Dendritic cell treated with granulocyte-macrophage colony-stimulating factor and Interleukin-4, amounts not matched to agents 40 ng/mL and 50 ng/mL, for 4 days (primary cell): ENCODE measurements around the gene BOC.

Experiments
- H3K27ac Mint-ChIP-seq: one replicate; pipeline ENCODE4 v1.8.0; 2022; ENCODE audit warnings: mild to moderate bottlenecking, mixed read lengths
- H3K27me3 Mint-ChIP-seq: one replicate; pipeline ENCODE4 v1.8.0; 2022; ENCODE audit warnings: mild to moderate bottlenecking, mixed read lengths
- H3K36me3 Mint-ChIP-seq: one replicate; pipeline ENCODE4 v1.8.0; 2022; ENCODE audit warnings: low read depth, mixed read lengths
- H3K4me1 Mint-ChIP-seq: one replicate; pipeline ENCODE4 v1.8.0; 2022; ENCODE audit warnings: low read depth, mixed read lengths
- H3K4me3 Mint-ChIP-seq: one replicate; pipeline ENCODE4 v1.8.0; 2022; ENCODE audit warnings: mild to moderate bottlenecking, moderate library complexity, mixed read lengths
- H3K9me3 Mint-ChIP-seq: one replicate; pipeline ENCODE4 v1.8.0; 2022; ENCODE audit warnings: mixed read lengths
- intact Hi-C: fragments of 100-400 bp; cut with micrococcal nuclease; formaldehyde crosslinking; loops from one replicate; pipeline ENCODE4 v1.15.0; 2022

Gene BOC

GRCh38 chr3:113241292-113242095 lies 30.1 kb downstream of the BOC start:
- intact Hi-C loops, result no loop called here
- Mint-ChIP-seq H3K4me3 (no peak overlapping the region), H3K9me3 (no peaks in the 10 kb centered on the region), H3K36me3 (no peaks in the 10 kb centered on the region), H3K27ac (peak overlapping the region; percentile 11), H3K27me3 (peaks cover 15% of the 10 kb centered on the region), H3K4me1 (peaks cover 20% of the 10 kb centered on the region)

- peaks cover 25% of the 10 kb centered on the region for H3K4me1 Mint-ChIP-seq
- no peak overlapping the region for H3K4me3 Mint-ChIP-seq
- H3K27ac Mint-ChIP-seq, result no peak overlapping the region
- H3K27me3 Mint-ChIP-seq, result peaks cover 14% of the 10 kb centered on the region
- H3K36me3 Mint-ChIP-seq, result no peaks in the 10 kb centered on the region
- H3K9me3 Mint-ChIP-seq, result no peaks in the 10 kb centered on the region
- intact Hi-C loops, result no loop called here
Measured at GRCh38 chr3:113242096-113242581, 30.8 kb downstream of the BOC start.

- Mint-ChIP-seq H3K36me3 (no peaks in the 10 kb centered on the region), H3K4me1 (peaks cover 32% of the 10 kb centered on the region), H3K9me3 (no peaks in the 10 kb centered on the region), H3K4me3 (no peak overlapping the region), H3K27ac (no peak overlapping the region), H3K27me3 (peaks cover 9% of the 10 kb centered on the region)
- intact Hi-C loops, result no loop called here
Measured at GRCh38 chr3:113243071-113243470, 31.7 kb downstream of the BOC start.

GRCh38 chr3:113243846-113244245 lies 32.5 kb downstream of the BOC start:
- Mint-ChIP-seq H3K27me3 (peaks cover 9% of the 10 kb centered on the region), H3K4me1 (peaks cover 32% of the 10 kb centered on the region), H3K9me3 (no peaks in the 10 kb centered on the region), H3K27ac (no peak overlapping the region), H3K36me3 (no peaks in the 10 kb centered on the region), H3K4me3 (no peak overlapping the region)
- intact Hi-C loops, result no loop called here

GRCh38 chr3:113245761-113246161 lies 34.4 kb downstream of the BOC start:
- Mint-ChIP-seq H3K9me3 (no peaks in the 10 kb centered on the region), H3K4me3 (no peak overlapping the region), H3K4me1 (peaks cover 32% of the 10 kb centered on the region), H3K27me3 (peaks cover 5% of the 10 kb centered on the region), H3K27ac (no peak overlapping the region), H3K36me3 (no peaks in the 10 kb centered on the region)
- intact Hi-C loops, result no loop called here

- Mint-ChIP-seq H3K36me3 (no peaks in the 10 kb centered on the region), H3K4me3 (no peak overlapping the region), H3K27ac (no peak overlapping the region), H3K4me1 (peaks cover 20% of the 10 kb centered on the region), H3K9me3 (no peaks in the 10 kb centered on the region), H3K27me3 (no peaks in the 10 kb centered on the region)
- intact Hi-C loops, result no loop called here
Measured at GRCh38 chr3:113247068-113247467, 35.7 kb downstream of the BOC start.

GRCh38 chr3:113247675-113248458 lies 36.5 kb downstream of the BOC start:
- Mint-ChIP-seq H3K4me3 (no peak overlapping the region), H3K9me3 (no peaks in the 10 kb centered on the region), H3K36me3 (no peaks in the 10 kb centered on the region), H3K4me1 (peaks cover 12% of the 10 kb centered on the region), H3K27ac (no peak overlapping the region), H3K27me3 (no peaks in the 10 kb centered on the region)
- intact Hi-C loops, result no loop called here

- H3K4me3 Mint-ChIP-seq, result no peak overlapping the region
- H3K9me3 Mint-ChIP-seq, result no peaks in the 10 kb centered on the region
- H3K36me3 Mint-ChIP-seq, result no peaks in the 10 kb centered on the region
- no peak overlapping the region for H3K27ac Mint-ChIP-seq
- intact Hi-C loops, result no loop called here
- peaks cover 19% of the 10 kb centered on the region for H3K4me1 Mint-ChIP-seq
- no peaks in the 10 kb centered on the region for H3K27me3 Mint-ChIP-seq
Measured at GRCh38 chr3:113249111-113249510, 37.8 kb downstream of the BOC start.

- no peak overlapping the region for H3K27ac Mint-ChIP-seq
- intact Hi-C loops, result no loop called here
- H3K27me3 Mint-ChIP-seq, result no peaks in the 10 kb centered on the region
- H3K9me3 Mint-ChIP-seq, result no peaks in the 10 kb centered on the region
- H3K4me1 Mint-ChIP-seq, result peaks cover 24% of the 10 kb centered on the region
- no peak overlapping the region for H3K4me3 Mint-ChIP-seq
- no peaks in the 10 kb centered on the region for H3K36me3 Mint-ChIP-seq
Measured at GRCh38 chr3:113249601-113250000, 38.2 kb downstream of the BOC start.

- Mint-ChIP-seq H3K27me3 (no peaks in the 10 kb centered on the region), H3K36me3 (no peaks in the 10 kb centered on the region), H3K4me3 (no peak overlapping the region), H3K9me3 (no peaks in the 10 kb centered on the region), H3K27ac (no peak overlapping the region), H3K4me1 (peaks cover 33% of the 10 kb centered on the region)
- intact Hi-C loops, result no loop called here
Measured at GRCh38 chr3:113250566-113250965, 39.2 kb downstream of the BOC start.

- no peak overlapping the region for H3K4me3 Mint-ChIP-seq
- H3K9me3 Mint-ChIP-seq, result no peaks in the 10 kb centered on the region
- H3K27me3 Mint-ChIP-seq, result no peaks in the 10 kb centered on the region
- intact Hi-C loops, result no loop called here
- no peak overlapping the region for H3K27ac Mint-ChIP-seq
- H3K4me1 Mint-ChIP-seq, result peaks cover 41% of the 10 kb centered on the region
- H3K36me3 Mint-ChIP-seq, result no peaks in the 10 kb centered on the region
Measured at GRCh38 chr3:113251817-113252216, 40.5 kb downstream of the BOC start.

GRCh38 chr3:113252553-113252952 lies 41.2 kb downstream of the BOC start:
- intact Hi-C loops, result no loop called here
- Mint-ChIP-seq H3K4me1 (peaks cover 33% of the 10 kb centered on the region), H3K4me3 (no peak overlapping the region), H3K27ac (no peak overlapping the region), H3K27me3 (no peaks in the 10 kb centered on the region), H3K36me3 (no peaks in the 10 kb centered on the region), H3K9me3 (no peaks in the 10 kb centered on the region)

GRCh38 chr3:113253702-113254101 lies 42.3 kb downstream of the BOC start:
- Mint-ChIP-seq H3K4me1 (peaks cover 30% of the 10 kb centered on the region), H3K9me3 (no peaks in the 10 kb centered on the region), H3K27ac (peak overlapping the region; percentile 78), H3K27me3 (peaks cover 3% of the 10 kb centered on the region), H3K36me3 (no peaks in the 10 kb centered on the region), H3K4me3 (no peak overlapping the region)
- intact Hi-C loops, result no loop called here

GRCh38 chr3:113254171-113254947 lies 43.0 kb downstream of the BOC start:
- H3K4me3 Mint-ChIP-seq, result no peak overlapping the region
- no peaks in the 10 kb centered on the region for H3K9me3 Mint-ChIP-seq
- intact Hi-C loops, result no loop called here
- peaks cover 3% of the 10 kb centered on the region for H3K27me3 Mint-ChIP-seq
- H3K36me3 Mint-ChIP-seq, result no peaks in the 10 kb centered on the region
- peak overlapping the region; percentile 78 for H3K27ac Mint-ChIP-seq
- H3K4me1 Mint-ChIP-seq, result peaks cover 30% of the 10 kb centered on the region
